ENCODE data around the gene CLEC2A. TPM values are rescaled to one million over a fixed set of nuclear protein-coding genes. Genes with fewer than 3 reads are reported as not detected.
"Not testable (repeated sequence)": the region's sequence is repeated elsewhere in the genome, so short reads cannot be mapped to it uniquely, and the experiment has no call there.

CLEC2A gene, protein sequence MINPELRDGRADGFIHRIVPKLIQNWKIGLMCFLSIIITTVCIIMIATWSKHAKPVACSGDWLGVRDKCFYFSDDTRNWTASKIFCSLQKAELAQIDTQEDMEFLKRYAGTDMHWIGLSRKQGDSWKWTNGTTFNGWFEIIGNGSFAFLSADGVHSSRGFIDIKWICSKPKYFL
- 0.62 to 0.67 TPM in 2 of 3 replicates, not detected in the other for total RNA-seq
- long read RNA-seq, result 0 reads

DNA sequence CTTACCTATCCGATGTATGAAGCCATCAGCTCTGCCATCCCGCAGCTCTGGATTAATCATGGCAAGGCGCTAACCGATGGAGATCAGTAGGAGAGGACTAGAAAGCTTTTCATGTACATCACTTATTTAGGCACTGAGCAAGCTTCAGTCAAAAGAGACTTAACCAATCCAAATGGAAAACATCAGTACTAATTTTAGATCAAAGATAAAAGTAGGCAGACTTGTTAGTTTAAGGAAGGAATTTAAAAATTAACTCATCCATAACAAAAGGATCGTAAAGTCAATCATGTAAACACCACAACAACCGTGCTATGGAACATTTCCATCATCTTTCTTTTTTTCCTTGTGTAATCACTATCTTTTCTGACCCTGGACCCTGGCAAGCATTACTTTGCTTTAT, at the start of gene CLEC2A:
CLEC2A (minus strand) TSS at position 101 of the 400 bp plus-strand sequence; CDS start at position 60, 41 bp downstream.
- TF ChIP-seq, protein P1, sequence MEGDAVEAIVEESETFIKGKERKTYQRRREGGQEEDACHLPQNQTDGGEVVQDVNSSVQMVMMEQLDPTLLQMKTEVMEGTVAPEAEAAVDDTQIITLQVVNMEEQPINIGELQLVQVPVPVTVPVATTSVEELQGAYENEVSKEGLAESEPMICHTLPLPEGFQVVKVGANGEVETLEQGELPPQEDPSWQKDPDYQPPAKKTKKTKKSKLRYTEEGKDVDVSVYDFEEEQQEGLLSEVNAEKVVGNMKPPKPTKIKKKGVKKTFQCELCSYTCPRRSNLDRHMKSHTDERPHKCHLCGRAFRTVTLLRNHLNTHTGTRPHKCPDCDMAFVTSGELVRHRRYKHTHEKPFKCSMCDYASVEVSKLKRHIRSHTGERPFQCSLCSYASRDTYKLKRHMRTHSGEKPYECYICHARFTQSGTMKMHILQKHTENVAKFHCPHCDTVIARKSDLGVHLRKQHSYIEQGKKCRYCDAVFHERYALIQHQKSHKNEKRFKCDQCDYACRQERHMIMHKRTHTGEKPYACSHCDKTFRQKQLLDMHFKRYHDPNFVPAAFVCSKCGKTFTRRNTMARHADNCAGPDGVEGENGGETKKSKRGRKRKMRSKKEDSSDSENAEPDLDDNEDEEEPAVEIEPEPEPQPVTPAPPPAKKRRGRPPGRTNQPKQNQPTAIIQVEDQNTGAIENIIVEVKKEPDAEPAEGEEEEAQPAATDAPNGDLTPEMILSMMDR (IDR thresholded peaks at IDR 0.05), result no peak
- no peaks in the 10 kb centered on the region for H3K4me1 Mint-ChIP-seq (ENCODE audit: low read depth)
- no peak for DNase-seq (ENCODE audit: low spot score)
- H3K4me3 Mint-ChIP-seq (ENCODE audit: unreplicated experiment), result no peak within 1 kb of the TSS
- no peak within 1 kb of the TSS for H3K27ac Mint-ChIP-seq (ENCODE audit: unreplicated experiment)
- no peaks in the 10 kb centered on the region for H3K9me3 Mint-ChIP-seq (ENCODE audit: low read depth)
- no peaks in the 10 kb centered on the region for H3K36me3 Mint-ChIP-seq (ENCODE audit: low read depth)
- peaks cover 5% of the 10 kb centered on the region for H3K27me3 Mint-ChIP-seq (ENCODE audit: low read depth)

- H3K27me3 Mint-ChIP-seq (ENCODE audit: low read depth), result no peaks in the 10 kb centered on the region
- peaks cover 3% of the 10 kb centered on the region for H3K9me3 Mint-ChIP-seq (ENCODE audit: low read depth)
- H3K36me3 Mint-ChIP-seq (ENCODE audit: low read depth), result no peaks in the 10 kb centered on the region
- no peak for DNase-seq (ENCODE audit: low spot score)
- no peak overlapping the region for H3K4me3 Mint-ChIP-seq (ENCODE audit: unreplicated experiment)
- no peaks in the 10 kb centered on the region for H3K4me1 Mint-ChIP-seq (ENCODE audit: low read depth)
- H3K27ac Mint-ChIP-seq (ENCODE audit: unreplicated experiment), result no peak overlapping the region
- TF ChIP-seq, protein P1 (IDR thresholded peaks at IDR 0.05), result no peak
Measured at GRCh38 chr12:9980126-9980525, 48.0 kb upstream of the CLEC2A start.

DNA sequence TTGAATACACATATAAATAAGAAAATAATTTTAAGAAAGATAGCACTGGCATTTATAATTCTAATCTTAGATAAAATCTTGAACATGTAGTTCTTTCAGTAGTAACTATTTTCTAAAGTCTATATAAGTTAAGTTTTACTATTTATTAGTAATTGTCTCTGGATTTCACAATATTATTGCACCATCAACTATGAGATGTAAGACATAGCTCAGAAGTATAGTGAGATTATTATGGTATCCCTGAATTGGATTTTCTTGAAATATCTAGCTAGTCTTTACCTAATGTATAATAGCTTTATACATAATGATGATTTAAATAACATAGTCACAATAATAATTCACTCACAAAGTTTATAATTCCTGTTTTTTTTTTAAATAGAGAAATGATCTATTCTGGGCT, 45.7 kb upstream of the CLEC2A start:
- peaks cover 4% of the 10 kb centered on the region for H3K9me3 Mint-ChIP-seq (ENCODE audit: low read depth)
- no peak overlapping the region for H3K27ac Mint-ChIP-seq (ENCODE audit: unreplicated experiment)
- TF ChIP-seq, protein P1 (IDR thresholded peaks at IDR 0.05), result no peak
- H3K4me3 Mint-ChIP-seq (ENCODE audit: unreplicated experiment), result no peak overlapping the region
- H3K27me3 Mint-ChIP-seq (ENCODE audit: low read depth), result peaks cover 5% of the 10 kb centered on the region
- no peaks in the 10 kb centered on the region for H3K4me1 Mint-ChIP-seq (ENCODE audit: low read depth)
- H3K36me3 Mint-ChIP-seq (ENCODE audit: low read depth), result peaks cover 2% of the 10 kb centered on the region
- no peak for DNase-seq (ENCODE audit: low spot score)

- H3K9me3 Mint-ChIP-seq (ENCODE audit: low read depth); H3K4me1 Mint-ChIP-seq (ENCODE audit: low read depth); DNase-seq (ENCODE audit: low spot score); H3K4me3 Mint-ChIP-seq (ENCODE audit: unreplicated experiment); H3K27me3 Mint-ChIP-seq (ENCODE audit: low read depth); H3K36me3 Mint-ChIP-seq (ENCODE audit: low read depth); H3K27ac Mint-ChIP-seq (ENCODE audit: unreplicated experiment): not testable (repeated sequence)
Measured at GRCh38 chr12:9976626-9977025, 44.5 kb upstream of the CLEC2A start.

DNA sequence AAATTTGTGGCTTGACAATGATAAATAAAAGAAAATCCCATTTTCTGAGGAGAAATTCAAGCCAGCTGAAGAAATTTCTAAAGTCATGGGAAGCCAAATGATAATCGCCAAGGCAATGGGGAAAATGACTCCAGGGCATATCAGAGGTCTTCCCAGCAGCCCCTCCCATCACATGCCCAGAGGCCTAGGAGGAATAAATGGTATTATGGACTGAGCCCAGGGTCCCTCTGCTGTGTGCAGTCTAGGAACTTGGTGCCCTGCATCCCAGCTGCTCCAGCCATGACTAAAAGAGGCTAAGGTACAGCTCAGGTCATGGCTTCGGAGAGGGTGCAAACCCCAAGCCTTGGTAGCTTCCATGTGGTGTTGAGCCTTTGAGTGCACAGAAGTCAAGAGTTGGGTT, 43.4 kb upstream of the CLEC2A start:
- H3K27me3 Mint-ChIP-seq (ENCODE audit: low read depth), result peaks cover 5% of the 10 kb centered on the region
- TF ChIP-seq, protein P1 (IDR thresholded peaks at IDR 0.05), result no peak
- H3K9me3 Mint-ChIP-seq (ENCODE audit: low read depth), result peaks cover 4% of the 10 kb centered on the region
- H3K4me1 Mint-ChIP-seq (ENCODE audit: low read depth), result no peaks in the 10 kb centered on the region
- H3K4me3 Mint-ChIP-seq (ENCODE audit: unreplicated experiment), result no peak overlapping the region
- peaks cover 2% of the 10 kb centered on the region for H3K36me3 Mint-ChIP-seq (ENCODE audit: low read depth)
- H3K27ac Mint-ChIP-seq (ENCODE audit: unreplicated experiment), result no peak overlapping the region
- no peak for DNase-seq (ENCODE audit: low spot score)

DNA sequence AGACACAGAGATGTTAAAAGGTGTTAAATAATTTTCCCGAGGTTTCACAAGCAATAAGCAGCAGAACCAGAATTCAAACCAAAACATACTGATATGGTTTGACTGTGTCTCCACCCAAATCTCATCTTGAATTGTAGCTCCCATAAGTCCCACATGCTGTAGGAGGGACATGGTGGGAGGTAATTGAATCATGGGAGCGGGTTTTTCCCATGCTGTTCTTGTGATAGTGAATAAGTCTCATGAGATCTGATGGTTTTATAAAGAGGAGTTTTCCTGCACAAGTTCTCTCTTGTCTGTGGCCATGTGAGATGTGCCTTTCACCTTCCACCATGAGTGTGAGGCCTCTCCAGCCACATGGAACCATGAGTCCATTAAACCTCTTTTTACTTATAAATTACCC, 42.6 kb upstream of the CLEC2A start:
- not testable (repeated sequence) for H3K9me3 Mint-ChIP-seq (ENCODE audit: low read depth); H3K4me3 Mint-ChIP-seq (ENCODE audit: unreplicated experiment); H3K36me3 Mint-ChIP-seq (ENCODE audit: low read depth); DNase-seq (ENCODE audit: low spot score); H3K4me1 Mint-ChIP-seq (ENCODE audit: low read depth); H3K27ac Mint-ChIP-seq (ENCODE audit: unreplicated experiment); H3K27me3 Mint-ChIP-seq (ENCODE audit: low read depth)

Measured in chondrocyte (in vitro differentiated cells).